GM06990 (cell line): ENCODE results near the gene LIN7C.

Experiments
- DNase-seq: peaks from one replicate; pipeline ENCODE4 v3.0.0-alpha.2; 2011; ENCODE audit not compliant: insufficient read length; ENCODE audit errors: extremely low read depth
- H3K27me3 ChIP-seq: replicated peaks from 2 replicates; pipeline ENCODE4 v1.6.0; 2011; ENCODE audit warnings: low read length; ENCODE audit not compliant: control insufficient read depth, insufficient read depth
- H3K36me3 ChIP-seq: 2 replicates; pipeline ENCODE4 v1.5.1; 2011; ENCODE audit warnings: low read length; ENCODE audit not compliant: control insufficient read depth, insufficient read depth
- H3K4me3 ChIP-seq: replicated peaks from 2 replicates; pipeline ENCODE4 v1.5.1; 2011; ENCODE audit warnings: low read depth, mild to moderate bottlenecking, control low read depth, low read length
- TF ChIP-seq, protein P1 (sequence below): IDR thresholded peaks from 2 replicates; pipeline ENCODE4 v1.5.1; 2011; ENCODE audit warnings: low read length, control low read depth, mild to moderate bottlenecking, inconsistent platforms; ENCODE audit not compliant: insufficient read depth, poor library complexity, severe bottlenecking

The LIN7C gene

DNA sequence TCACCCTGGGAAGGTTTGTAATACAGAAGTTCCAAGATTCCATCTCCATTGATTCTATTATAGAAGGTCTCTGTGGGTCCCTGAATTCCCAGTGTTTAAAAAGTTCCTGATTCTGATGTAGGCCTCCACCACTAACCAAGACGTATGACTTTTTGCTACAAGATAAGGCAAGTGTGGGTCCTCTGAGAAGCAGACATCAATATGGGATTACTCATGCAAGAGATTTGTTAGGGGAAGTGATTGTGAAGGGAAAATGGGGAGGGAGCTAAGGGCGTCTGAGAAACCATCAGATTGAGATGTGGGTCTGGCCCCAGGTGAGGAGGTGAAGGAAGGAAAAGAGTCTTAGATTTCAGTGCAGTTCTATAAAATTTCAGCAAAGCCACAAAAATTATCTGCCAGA is 23.8 kb downstream of the LIN7C start:
- no peak overlapping the region for H3K4me3 ChIP-seq
- no peaks in the 10 kb centered on the region for H3K36me3 ChIP-seq
- DNase-seq = no peak
- H3K27me3 ChIP-seq = no peaks in the 10 kb centered on the region
- TF ChIP-seq, protein P1, sequence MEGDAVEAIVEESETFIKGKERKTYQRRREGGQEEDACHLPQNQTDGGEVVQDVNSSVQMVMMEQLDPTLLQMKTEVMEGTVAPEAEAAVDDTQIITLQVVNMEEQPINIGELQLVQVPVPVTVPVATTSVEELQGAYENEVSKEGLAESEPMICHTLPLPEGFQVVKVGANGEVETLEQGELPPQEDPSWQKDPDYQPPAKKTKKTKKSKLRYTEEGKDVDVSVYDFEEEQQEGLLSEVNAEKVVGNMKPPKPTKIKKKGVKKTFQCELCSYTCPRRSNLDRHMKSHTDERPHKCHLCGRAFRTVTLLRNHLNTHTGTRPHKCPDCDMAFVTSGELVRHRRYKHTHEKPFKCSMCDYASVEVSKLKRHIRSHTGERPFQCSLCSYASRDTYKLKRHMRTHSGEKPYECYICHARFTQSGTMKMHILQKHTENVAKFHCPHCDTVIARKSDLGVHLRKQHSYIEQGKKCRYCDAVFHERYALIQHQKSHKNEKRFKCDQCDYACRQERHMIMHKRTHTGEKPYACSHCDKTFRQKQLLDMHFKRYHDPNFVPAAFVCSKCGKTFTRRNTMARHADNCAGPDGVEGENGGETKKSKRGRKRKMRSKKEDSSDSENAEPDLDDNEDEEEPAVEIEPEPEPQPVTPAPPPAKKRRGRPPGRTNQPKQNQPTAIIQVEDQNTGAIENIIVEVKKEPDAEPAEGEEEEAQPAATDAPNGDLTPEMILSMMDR = no peak

DNA sequence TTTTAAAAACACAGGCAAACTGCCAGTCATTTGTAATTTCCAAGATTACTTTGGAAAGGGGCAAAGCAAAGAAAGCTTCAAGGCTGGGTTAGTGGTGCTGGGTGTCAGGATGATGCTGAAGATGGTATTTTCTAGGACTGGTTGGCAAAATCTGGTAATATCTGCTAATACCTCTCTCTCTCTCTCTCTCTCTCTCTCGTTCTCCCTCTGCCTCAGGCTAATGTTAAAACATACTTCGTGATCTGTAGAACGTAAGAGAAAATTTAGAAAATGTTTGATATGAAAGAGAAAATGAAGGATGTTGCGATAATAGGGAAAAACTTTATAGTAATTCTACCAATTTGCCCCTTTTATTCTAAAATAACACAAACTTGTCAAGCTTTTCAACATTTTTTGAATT is 24.6 kb downstream of the LIN7C start:
- no peak overlapping the region for H3K4me3 ChIP-seq
- H3K27me3 ChIP-seq = no peaks in the 10 kb centered on the region
- H3K36me3 ChIP-seq = no peaks in the 10 kb centered on the region
- TF ChIP-seq, protein P1 = no peak
- DNase-seq = no peak

DNA sequence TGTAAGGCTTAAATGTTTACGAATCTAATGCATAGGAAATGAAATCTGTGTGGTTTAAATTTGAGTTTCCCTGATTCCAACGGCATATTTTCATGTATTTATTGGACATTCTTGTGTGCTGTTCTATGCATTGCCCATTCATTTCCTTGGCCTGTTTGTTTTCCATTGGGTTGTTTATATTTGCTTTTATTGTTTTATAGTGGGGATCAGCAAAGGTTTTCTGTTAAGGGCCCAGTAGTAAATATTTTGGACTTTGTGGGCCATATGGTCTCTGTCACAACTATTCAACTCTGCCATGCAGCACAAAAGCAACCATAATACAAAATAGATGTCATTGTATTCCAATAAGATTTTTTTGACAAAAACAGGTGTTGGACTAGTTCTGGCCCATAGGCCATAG is 28.7 kb downstream of the LIN7C start:
- DNase-seq = no peak
- H3K4me3 ChIP-seq = no peak overlapping the region
- H3K27me3 ChIP-seq = no peaks in the 10 kb centered on the region
- TF ChIP-seq, protein P1 = no peak
- no peaks in the 10 kb centered on the region for H3K36me3 ChIP-seq

DNA sequence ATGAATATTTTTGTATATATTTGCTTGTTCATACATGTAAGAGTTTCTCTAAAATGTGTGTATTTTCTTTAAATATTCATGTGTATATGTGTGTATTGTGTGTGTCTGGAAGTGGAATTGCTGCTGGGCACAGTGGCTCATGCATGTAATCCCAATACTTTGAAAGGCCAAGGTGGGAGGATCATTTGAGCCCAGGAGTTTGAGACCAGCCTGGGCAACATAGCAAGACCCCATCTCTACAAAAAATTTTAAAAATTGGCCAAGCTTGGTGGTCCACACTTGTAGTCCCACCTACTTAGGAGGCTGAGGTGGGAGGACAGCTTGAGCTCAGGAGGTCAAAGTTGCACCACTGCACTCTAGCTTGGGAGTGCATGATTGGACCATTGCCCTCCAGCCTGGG is 29.3 kb downstream of the LIN7C start:
- H3K4me3 ChIP-seq = no peak overlapping the region
- TF ChIP-seq, protein P1 = no peak
- DNase-seq = no peak
- no peaks in the 10 kb centered on the region for H3K36me3 ChIP-seq
- no peaks in the 10 kb centered on the region for H3K27me3 ChIP-seq

GRCh38 chr11:27475622-27476021 is 30.9 kb downstream of the LIN7C start:
- DNase-seq = no peak
- TF ChIP-seq, protein P1 = no peak
- H3K27me3 ChIP-seq = no peaks in the 10 kb centered on the region
- H3K36me3 ChIP-seq = no peaks in the 10 kb centered on the region
- H3K4me3 ChIP-seq = no peak overlapping the region

- Histone ChIP-seq H3K4me3 (no peak overlapping the region), H3K36me3 (no peaks in the 10 kb centered on the region), H3K27me3 (no peaks in the 10 kb centered on the region)
- TF ChIP-seq, protein P1 = no peak
- DNase-seq = no peak
These were observed 33.6 kb downstream of the LIN7C start for GRCh38 chr11:27473017-27473406.
